Measurements from ENCODE around the gene CBR3.

Gene CBR3

DNA sequence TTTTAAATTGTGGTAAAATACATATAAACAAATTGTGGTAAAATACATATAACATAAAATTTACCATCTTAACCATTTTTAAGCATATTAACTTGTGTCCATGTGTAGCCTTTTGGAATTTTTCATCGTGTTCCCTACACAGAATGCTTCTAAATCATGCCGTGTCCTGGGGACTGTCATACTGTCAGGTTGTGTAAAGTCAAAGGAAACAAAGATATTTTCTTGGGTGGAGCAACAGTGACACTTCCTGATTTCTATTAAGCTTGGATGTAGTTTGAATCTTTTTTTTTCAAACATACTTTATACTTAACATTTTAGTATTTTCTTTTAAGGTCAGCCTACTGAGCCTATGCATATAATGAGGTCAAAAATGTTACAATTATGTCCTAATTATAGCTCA, 54.1 kb downstream of the CBR3 start:
- no peak overlapping the region for H3K27ac ChIP-seq (ENCODE audit: extremely low read depth, low read depth, low read length)
- peaks cover 11% of the 10 kb centered on the region for H3K4me1 ChIP-seq (ENCODE audit: control insufficient read depth, insufficient read depth, low read length)
- no peak overlapping the region for H3K4me3 ChIP-seq (ENCODE audit: low read depth, low read length)
- no peaks in the 10 kb centered on the region for H3K36me3 ChIP-seq (ENCODE audit: control insufficient read depth in 2 of 2, insufficient read depth in 1 of 2, low read length in 2 of 2)
- ChIA-PET CTCF (interaction anchor here (0.5 kb wide), 1 partner anchor 17 kb away, joined by 3 read pairs; no protein-coding TSS in a partner anchor), POLR2A (no interaction called here)
- no peak for TF ChIP-seq GLI4 (tag by site-specific recombination; IDR thresholded peaks at IDR 0.05)
- TF ChIP-seq ZBTB17 (tag by site-specific recombination; IDR thresholded peaks at IDR 0.05), result no peak
- no peak for TF ChIP-seq ZNF558 (tag by site-specific recombination; IDR thresholded peaks at IDR 0.05)
- no peak for TF ChIP-seq ZNF660 (tag by site-specific recombination; IDR thresholded peaks at IDR 0.05)
- TF ChIP-seq ZNF529 (tag by site-specific recombination; IDR thresholded peaks at IDR 0.05; ENCODE audit: insufficient replicate concordance), result no peak
- TF ChIP-seq ZNF585B (tag by site-specific recombination; IDR thresholded peaks at IDR 0.05), result no peak
- TF ChIP-seq, protein P1, sequence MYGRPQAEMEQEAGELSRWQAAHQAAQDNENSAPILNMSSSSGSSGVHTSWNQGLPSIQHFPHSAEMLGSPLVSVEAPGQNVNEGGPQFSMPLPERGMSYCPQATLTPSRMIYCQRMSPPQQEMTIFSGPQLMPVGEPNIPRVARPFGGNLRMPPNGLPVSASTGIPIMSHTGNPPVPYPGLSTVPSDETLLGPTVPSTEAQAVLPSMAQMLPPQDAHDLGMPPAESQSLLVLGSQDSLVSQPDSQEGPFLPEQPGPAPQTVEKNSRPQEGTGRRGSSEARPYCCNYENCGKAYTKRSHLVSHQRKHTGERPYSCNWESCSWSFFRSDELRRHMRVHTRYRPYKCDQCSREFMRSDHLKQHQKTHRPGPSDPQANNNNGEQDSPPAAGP (tag by site-specific recombination; IDR thresholded peaks at IDR 0.05), result no peak
- TF ChIP-seq ZNF600 (tag by site-specific recombination; IDR thresholded peaks at IDR 0.05), result no peak
- TF ChIP-seq, protein P2, sequence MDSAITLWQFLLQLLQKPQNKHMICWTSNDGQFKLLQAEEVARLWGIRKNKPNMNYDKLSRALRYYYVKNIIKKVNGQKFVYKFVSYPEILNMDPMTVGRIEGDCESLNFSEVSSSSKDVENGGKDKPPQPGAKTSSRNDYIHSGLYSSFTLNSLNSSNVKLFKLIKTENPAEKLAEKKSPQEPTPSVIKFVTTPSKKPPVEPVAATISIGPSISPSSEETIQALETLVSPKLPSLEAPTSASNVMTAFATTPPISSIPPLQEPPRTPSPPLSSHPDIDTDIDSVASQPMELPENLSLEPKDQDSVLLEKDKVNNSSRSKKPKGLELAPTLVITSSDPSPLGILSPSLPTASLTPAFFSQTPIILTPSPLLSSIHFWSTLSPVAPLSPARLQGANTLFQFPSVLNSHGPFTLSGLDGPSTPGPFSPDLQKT (IDR thresholded peaks at IDR 0.05; ENCODE audit: borderline replicate concordance, low read depth, low read length), result no peak
- TF ChIP-seq ZBTB8A (tag by site-specific recombination; IDR thresholded peaks at IDR 0.05), result no peak
- no peak for TF ChIP-seq ZXDB (tag by site-specific recombination; IDR thresholded peaks at IDR 0.05)
- TF ChIP-seq ZNF830 (tag by site-specific recombination; IDR thresholded peaks at IDR 0.05; ENCODE audit: low read depth), result no peak
- H3K9me3 ChIP-seq (ENCODE audit: control insufficient read depth, insufficient read depth, low read depth, low read length), result no peaks in the 10 kb centered on the region

DNA sequence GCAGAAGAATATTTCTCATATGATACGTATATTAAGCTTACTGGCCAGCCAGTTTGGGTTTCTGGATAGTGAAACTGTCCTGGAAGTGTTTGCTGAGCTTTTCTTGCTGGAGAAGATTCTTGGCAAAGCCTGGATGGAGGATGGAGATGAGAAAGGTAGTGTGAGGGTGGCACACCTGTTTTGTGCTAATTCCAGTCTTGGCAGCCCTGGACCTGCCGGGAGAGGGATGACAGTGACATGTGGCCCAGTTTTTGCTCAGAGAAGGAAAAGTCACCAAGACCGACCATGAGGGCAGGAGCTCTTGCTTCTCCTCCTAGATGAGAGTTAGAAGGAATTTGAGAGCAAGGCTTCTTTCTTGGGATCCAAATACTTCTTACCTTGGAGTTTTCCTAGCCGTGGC, 55.9 kb downstream of the CBR3 start:
- no peak overlapping the region for H3K27ac ChIP-seq (ENCODE audit: extremely low read depth, low read depth, low read length)
- no peaks in the 10 kb centered on the region for H3K9me3 ChIP-seq (ENCODE audit: control insufficient read depth, insufficient read depth, low read depth, low read length)
- H3K4me1 ChIP-seq (ENCODE audit: control insufficient read depth, insufficient read depth, low read length), result peaks cover 11% of the 10 kb centered on the region
- TF ChIP-seq, protein P3, sequence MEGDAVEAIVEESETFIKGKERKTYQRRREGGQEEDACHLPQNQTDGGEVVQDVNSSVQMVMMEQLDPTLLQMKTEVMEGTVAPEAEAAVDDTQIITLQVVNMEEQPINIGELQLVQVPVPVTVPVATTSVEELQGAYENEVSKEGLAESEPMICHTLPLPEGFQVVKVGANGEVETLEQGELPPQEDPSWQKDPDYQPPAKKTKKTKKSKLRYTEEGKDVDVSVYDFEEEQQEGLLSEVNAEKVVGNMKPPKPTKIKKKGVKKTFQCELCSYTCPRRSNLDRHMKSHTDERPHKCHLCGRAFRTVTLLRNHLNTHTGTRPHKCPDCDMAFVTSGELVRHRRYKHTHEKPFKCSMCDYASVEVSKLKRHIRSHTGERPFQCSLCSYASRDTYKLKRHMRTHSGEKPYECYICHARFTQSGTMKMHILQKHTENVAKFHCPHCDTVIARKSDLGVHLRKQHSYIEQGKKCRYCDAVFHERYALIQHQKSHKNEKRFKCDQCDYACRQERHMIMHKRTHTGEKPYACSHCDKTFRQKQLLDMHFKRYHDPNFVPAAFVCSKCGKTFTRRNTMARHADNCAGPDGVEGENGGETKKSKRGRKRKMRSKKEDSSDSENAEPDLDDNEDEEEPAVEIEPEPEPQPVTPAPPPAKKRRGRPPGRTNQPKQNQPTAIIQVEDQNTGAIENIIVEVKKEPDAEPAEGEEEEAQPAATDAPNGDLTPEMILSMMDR (tag by site-specific recombination; IDR thresholded peaks at IDR 0.05), result no peak
- no peaks in the 10 kb centered on the region for H3K36me3 ChIP-seq (ENCODE audit: control insufficient read depth in 2 of 2, insufficient read depth in 1 of 2, low read length in 2 of 2)
- POLR2A ChIA-PET, result interaction anchor here (1.0 kb wide), 1 partner anchor 13 kb away, joined by 3 read pairs; no protein-coding TSS in a partner anchor
- CTCF ChIA-PET, result interaction anchor here (0.6 to 1.1 kb wide), 2 partner anchors 22 to 49 kb away, joined by 3 read pairs; no protein-coding TSS in a partner anchor
- H3K4me3 ChIP-seq (ENCODE audit: low read depth, low read length), result no peak overlapping the region

DNA sequence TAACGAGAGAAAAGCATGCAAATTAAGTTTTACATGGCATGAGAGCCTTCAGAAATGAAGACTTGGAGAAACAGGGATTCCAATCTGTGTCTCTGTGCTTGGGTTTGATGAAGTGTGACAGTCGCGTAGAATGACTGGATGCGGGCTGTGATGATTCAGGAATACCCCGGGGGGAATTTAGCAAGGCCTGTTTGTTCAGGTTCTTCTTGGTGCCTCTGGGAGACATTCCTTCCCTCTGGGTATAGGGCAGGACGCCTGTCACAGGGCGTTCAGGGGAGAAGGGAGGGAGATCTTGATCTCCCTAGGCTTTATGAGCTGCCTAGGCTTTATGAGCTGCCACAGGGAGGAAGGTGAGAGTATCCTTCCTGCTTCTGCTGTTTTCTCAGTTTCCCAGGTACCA, 58.3 kb downstream of the CBR3 start:
- CTCF ChIA-PET, result no interaction called here
- POLR2A ChIA-PET, result no interaction called here
- H3K9me3 ChIP-seq (ENCODE audit: control insufficient read depth, insufficient read depth, low read depth, low read length), result no peaks in the 10 kb centered on the region
- H3K4me1 ChIP-seq (ENCODE audit: control insufficient read depth, insufficient read depth, low read length), result peaks cover 5% of the 10 kb centered on the region
- H3K36me3 ChIP-seq (ENCODE audit: control insufficient read depth in 2 of 2, insufficient read depth in 1 of 2, low read length in 2 of 2), result no peaks in the 10 kb centered on the region
- H3K27ac ChIP-seq (ENCODE audit: extremely low read depth, low read depth, low read length), result no peak overlapping the region
- no peak overlapping the region for H3K4me3 ChIP-seq (ENCODE audit: low read depth, low read length)
- TF ChIP-seq ZNF830 (tag by site-specific recombination; IDR thresholded peaks at IDR 0.05; ENCODE audit: low read depth) (no peak), ZNF747 (tag by site-specific recombination; IDR thresholded peaks at IDR 0.05) (no peak), ZNF175 (tag by site-specific recombination; IDR thresholded peaks at IDR 0.05) (no peak), GFI1B (tag by site-specific recombination; IDR thresholded peaks at IDR 0.05) (no peak), WT1 (tag by site-specific recombination; IDR thresholded peaks at IDR 0.05) (peak; percentile 35; the same call in 1 of the 2 replicates), SP7 (tag by site-specific recombination; IDR thresholded peaks at IDR 0.05) (no peak), ZNF239 (tag by site-specific recombination; IDR thresholded peaks at IDR 0.05) (no peak), ZBTB17 (tag by site-specific recombination; IDR thresholded peaks at IDR 0.05) (0 out of 2 replicates have a peak, but pooled peaks have one; percentile 18), GLIS1 (tag by site-specific recombination; IDR thresholded peaks at IDR 0.05) (peak; percentile 31), ZNF223 (tag by site-specific recombination; IDR thresholded peaks at IDR 0.05) (no peak), ZNF335 (tag by site-specific recombination; conservative IDR thresholded peaks at IDR 0.05) (no peak), ZNF132 (tag by site-specific recombination; IDR thresholded peaks at IDR 0.05; ENCODE audit: borderline replicate concordance) (no peak), ZNF521 (tag by site-specific recombination; IDR thresholded peaks at IDR 0.05) (no peak), ZNF174 (tag by site-specific recombination; IDR thresholded peaks at IDR 0.05) (no peak), ZNF548 (tag by site-specific recombination; IDR thresholded peaks at IDR 0.05) (no peak), ZBTB8A (tag by site-specific recombination; IDR thresholded peaks at IDR 0.05) (peak; percentile 86), ZNF701 (tag by site-specific recombination; IDR thresholded peaks at IDR 0.05) (0 out of 2 replicates have a peak, but pooled peaks have one; percentile 63), ZNF792 (tag by site-specific recombination; IDR thresholded peaks at IDR 0.05) (no peak)
- TF ChIP-seq, protein P4, sequence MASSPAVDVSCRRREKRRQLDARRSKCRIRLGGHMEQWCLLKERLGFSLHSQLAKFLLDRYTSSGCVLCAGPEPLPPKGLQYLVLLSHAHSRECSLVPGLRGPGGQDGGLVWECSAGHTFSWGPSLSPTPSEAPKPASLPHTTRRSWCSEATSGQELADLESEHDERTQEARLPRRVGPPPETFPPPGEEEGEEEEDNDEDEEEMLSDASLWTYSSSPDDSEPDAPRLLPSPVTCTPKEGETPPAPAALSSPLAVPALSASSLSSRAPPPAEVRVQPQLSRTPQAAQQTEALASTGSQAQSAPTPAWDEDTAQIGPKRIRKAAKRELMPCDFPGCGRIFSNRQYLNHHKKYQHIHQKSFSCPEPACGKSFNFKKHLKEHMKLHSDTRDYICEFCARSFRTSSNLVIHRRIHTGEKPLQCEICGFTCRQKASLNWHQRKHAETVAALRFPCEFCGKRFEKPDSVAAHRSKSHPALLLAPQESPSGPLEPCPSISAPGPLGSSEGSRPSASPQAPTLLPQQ (tag by site-specific recombination; IDR thresholded peaks at IDR 0.05), result no peak
